Thymus (tissue), 11 donors: Measurements from ENCODE around the gene AHCYL2. TPM values are rescaled to one million over a fixed set of nuclear protein-coding genes. Genes with fewer than 3 reads are reported as not detected.
"Not testable (repeated sequence)": the region's sequence is repeated elsewhere in the genome, so short reads cannot be mapped to it uniquely, and the experiment has no call there.

Experiments used
- DNase-seq, 9 donors: peaks; one replicate each; pipeline ENCODE4 v3.0.0-alpha.2; 2013; ENCODE audit warnings: low spot score in 9 of 9, low read depth in 6 of 9, missing footprints in 1 of 9
- H3K27ac ChIP-seq, 2 donors: one replicate each; pipeline ENCODE4 v1.5.1; 2013; ENCODE audit warnings: control low read depth in 1 of 2, low read depth in 1 of 2, low read length in 1 of 2, mild to moderate bottlenecking in 1 of 2, moderate library complexity in 1 of 2
- H3K27me3 ChIP-seq, 2 donors: one replicate each; pipeline ENCODE4 v1.5.1; 2013; ENCODE audit warnings: low read length in 1 of 2; ENCODE audit not compliant: control insufficient read depth in 2 of 2, insufficient read depth in 1 of 2
- H3K36me3 ChIP-seq, 2 donors: one replicate each; pipeline ENCODE4 v1.5.1; 2013; ENCODE audit warnings: low read length in 1 of 2, mild to moderate bottlenecking in 1 of 2, moderate library complexity in 1 of 2; ENCODE audit not compliant: control insufficient read depth in 2 of 2, insufficient read depth in 2 of 2
- H3K4me1 ChIP-seq, 2 donors: one replicate each; pipeline ENCODE4 v1.5.1; 2013; ENCODE audit warnings: low read length in 2 of 2; ENCODE audit not compliant: control insufficient read depth in 2 of 2, insufficient read depth in 2 of 2
- H3K4me3 ChIP-seq, 2 donors: one replicate each; pipeline ENCODE4 v1.5.1; 2013; ENCODE audit warnings: low read length in 2 of 2, control low read depth in 1 of 2, mild to moderate bottlenecking in 1 of 2
- H3K9me3 ChIP-seq, 2 donors: one replicate each; pipeline ENCODE4 v1.5.1; 2013; ENCODE audit warnings: low read length in 1 of 2, mild to moderate bottlenecking in 1 of 2; ENCODE audit not compliant: control insufficient read depth in 2 of 2, insufficient read depth in 1 of 2
- WGBS: extraction: QIAGEN DNeasy Blood & Tissue Kit; methylation state at CpG from one replicate; pipeline ENCODE4 v1.1.7; 2013; 5-methylcytosine and 5-hydroxymethylcytosine counted together
- polyA plus RNA-seq: library from polyadenylated mRNA; stranded (reverse); fragments of 200-250 nt; gene quantifications from one replicate; pipeline ENCODE4 v1.2.3, GENCODE V29; 2013
- total RNA-seq: library from RNA; stranded (reverse); fragments of 120-200 nt; gene quantifications from one replicate; pipeline ENCODE4 v1.2.4, GENCODE V29; 2013
- donor health status: healthy.

The AHCYL2 gene
- total and polyA plus RNA-seq, 2 donors: 6.6 to 6.8 TPM

DNA sequence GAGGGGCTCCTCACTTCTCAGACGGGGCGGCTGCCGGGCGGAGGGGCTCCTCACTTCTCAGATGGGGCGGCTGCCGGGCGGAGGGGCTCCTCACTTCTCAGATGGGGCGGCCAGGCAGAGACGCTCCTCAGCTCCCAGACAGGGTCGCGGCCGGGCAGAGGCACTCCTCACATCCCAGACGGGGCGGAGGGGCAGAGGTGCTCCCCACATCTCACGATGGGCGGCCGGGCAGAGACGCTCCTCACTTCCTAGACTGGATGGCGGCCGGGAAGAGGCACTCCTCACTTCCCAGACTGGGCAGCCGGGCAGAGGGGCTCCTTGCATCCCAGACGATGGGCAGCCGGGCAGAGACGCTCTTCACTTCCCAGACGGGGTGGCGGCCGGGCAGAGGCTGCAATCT, 251.6 kb downstream of the AHCYL2 start:
- H3K27ac ChIP-seq, H3K27me3 ChIP-seq, H3K4me3 ChIP-seq, DNase-seq, H3K9me3 ChIP-seq, H3K36me3 ChIP-seq, H3K4me1 ChIP-seq: not testable (repeated sequence)
- 97% methylated on average over 23 of the region's 27 CpGs for WGBS

Other genes with a start within 250 kb of the AHCYL2 start
- 30.7 TPM for gene TNPO3, start 169.9 kb upstream of the AHCYL2 start, total RNA-seq
- 17.2 TPM for gene TNPO3, start 169.9 kb upstream of the AHCYL2 start, polyA plus RNA-seq
- gene TSPAN33, start 80.3 kb upstream of the AHCYL2 start, total RNA-seq: 29.2 TPM
- gene TSPAN33, start 80.3 kb upstream of the AHCYL2 start, polyA plus RNA-seq: 23.4 TPM
- 11.7 TPM for gene SMO, start 36.4 kb upstream of the AHCYL2 start, total RNA-seq
- gene SMO, start 36.4 kb upstream of the AHCYL2 start, polyA plus RNA-seq: 4.6 TPM
- gene STRIP2, start 209.4 kb downstream of the AHCYL2 start, total RNA-seq: 1.9 TPM
- gene STRIP2, start 209.4 kb downstream of the AHCYL2 start, polyA plus RNA-seq: 1.4 TPM